Mesendoderm (in vitro differentiated cells): ENCODE data around the gene UBE2D2. TPM values are rescaled to one million over a fixed set of nuclear protein-coding genes. Genes with fewer than 3 reads are reported as not detected.

Experiments
- small RNA-seq: library from polyadenylated mRNA; stranded (forward); fragments of <200 nt; extraction: miRNeasy Mini kit (QIAGEN cat#:217004); gene quantifications from one replicate; pipeline ENCODE3, GENCODE V24; 2013; ENCODE audit not compliant: insufficient read depth

The UBE2D2 gene

Small RNA genes within 50 kb of the gene (small RNA-seq; reads per million reads assigned to genes)
- gene RF00019 = not detected
